K562 (cell line): ENCODE measurements around the gene B2M. TPM values are rescaled to one million over a fixed set of nuclear protein-coding genes. Genes with fewer than 3 reads are reported as not detected.

Source experiments
- FOXK1 ChIP-seq: sonication (generic); formaldehyde crosslinking; IDR thresholded peaks from 2 replicates; pipeline ENCODE4 v1.8.0; 2022; ENCODE audit warnings: missing genetic modification reagents, mild to moderate bottlenecking, borderline replicate concordance
- GABPB2 ChIP-seq: fragments of 250-450 bp; sonication (Bioruptor Pico); conservative IDR thresholded peaks from 2 replicates; pipeline ENCODE4 v1.5.1; 2021; ENCODE audit warnings: mild to moderate bottlenecking
- NRF1 ChIP-seq, 2 experiments: fragments of 450-650 bp; IDR thresholded peaks in 1 of 2; conservative IDR thresholded peaks in 1 of 2; 2 replicates each; pipeline ENCODE4 v1.6.1; 2014; ENCODE audit warnings: mild to moderate bottlenecking in 2 of 2
- OTX1 ChIP-seq: fragments of 450-650 bp; formaldehyde crosslinking; IDR thresholded peaks from 2 replicates; pipeline ENCODE4 v1.4.0; 2022; ENCODE audit warnings: mild to moderate bottlenecking
- PATZ1 ChIP-seq: fragments of 250-450 bp; sonication (Bioruptor Pico); IDR thresholded peaks from 2 replicates; pipeline ENCODE4 v1.5.0; 2020; ENCODE audit warnings: mild to moderate bottlenecking, borderline replicate concordance
- POLR2A ChIP-seq: fragments of 450-650 bp; conservative IDR thresholded peaks from 2 replicates; pipeline ENCODE4 v1.6.1; 2016
- YY1 ChIP-seq, 3 experiments: IDR thresholded peaks; 2 replicates each; pipeline ENCODE4 v1.6.1; 2011; ENCODE audit warnings: low read length in 2 of 3, mild to moderate bottlenecking in 2 of 3, moderate library complexity in 2 of 3, borderline replicate concordance in 1 of 3, control low read depth in 1 of 3, low read depth in 1 of 3; ENCODE audit not compliant: insufficient read depth in 3 of 3, insufficient replicate concordance in 2 of 3, control insufficient read depth in 1 of 3, insufficient read length in 1 of 3; ENCODE audit errors: extremely low read depth in 1 of 3
- ZBTB17 ChIP-seq: fragments of 450-650 bp; formaldehyde crosslinking; IDR thresholded peaks from 2 replicates; pipeline ENCODE4 v1.4.0; 2020; ENCODE audit warnings: mild to moderate bottlenecking
- ZNF316 ChIP-seq: fragments of 450-650 bp; IDR thresholded peaks from 2 replicates; pipeline ENCODE4 v1.6.1; 2016
- ZNF445 ChIP-seq: fragments of 250-450 bp; sonication (Bioruptor Pico); IDR thresholded peaks from 2 replicates; pipeline ENCODE4 v1.4.0; 2020; ENCODE audit warnings: low read depth, mild to moderate bottlenecking, moderate library complexity
- ZNF57 ChIP-seq: fragments of 450-650 bp; formaldehyde crosslinking; IDR thresholded peaks from 2 replicates; pipeline ENCODE4 v1.4.0; 2020; ENCODE audit warnings: mild to moderate bottlenecking, moderate library complexity
- ZNF586 ChIP-seq: fragments of 450-650 bp; formaldehyde crosslinking; conservative IDR thresholded peaks from 2 replicates; pipeline ENCODE4 v1.4.0; 2020; ENCODE audit warnings: mild to moderate bottlenecking, moderate library complexity
- ZNF717 ChIP-seq: fragments of 250-450 bp; sonication (Bioruptor Pico); IDR thresholded peaks from 2 replicates; pipeline ENCODE4 v1.5.0; 2021
- ZNF764 ChIP-seq: fragments of 250-450 bp; sonication (Bioruptor Pico); IDR thresholded peaks from 2 replicates; pipeline ENCODE4 v1.4.0; 2020; ENCODE audit warnings: low read depth, mild to moderate bottlenecking, moderate library complexity
- polyA plus RNA-seq, 8 experiments: library from polyadenylated mRNA; depleted of rRNA in 4 of 8; stranded (reverse) in 5 of 8; unstranded in 3 of 8; fragments of >200 nt; fragmentation: Nextera tagmentation in 2 of 8; fragmentation: Illumina TruSeq in 1 of 8; extraction: Ambion mirVana in 2 of 8; extraction: Trizol in 1 of 8; gene quantifications; 2 replicates each; pipeline versions ENCODE4 v1.2.1 to v1.2.3, GENCODE V29; 2011 to 2014; ENCODE audit warnings: inconsistent platforms in 1 of 8, missing spikeins in 1 of 8
- total RNA-seq, 7 experiments: library from RNA; depleted of rRNA in 6 of 7; stranded (reverse); fragments of >200 nt in 6 of 7; fragmentation: Illumina TruSeq in 2 of 7; extraction: Trizol in 2 of 7; gene quantifications; 2 replicates each; pipeline versions ENCODE4 v1.2.1 to v1.2.3, GENCODE V29; 2011 to 2021; ENCODE audit warnings: low replicate concordance in 1 of 7
- TF ChIP-seq, protein P1 (sequence below), 3 experiments: IDR thresholded peaks in 2 of 3; conservative IDR thresholded peaks in 1 of 3; 2 replicates each; pipeline ENCODE4 v1.5.1; 2011 to 2012; ENCODE audit warnings: low read length in 3 of 3, mild to moderate bottlenecking in 3 of 3, control low read depth in 2 of 3, improper control_type of control experiment in 1 of 3, inconsistent platforms in 1 of 3, low read depth in 1 of 3, mixed read lengths in 1 of 3, moderate library complexity in 1 of 3; ENCODE audit not compliant: insufficient read depth in 2 of 3

The B2M gene
- total and polyA plus RNA-seq, 9 of the 15 experiments (the other 6 are each of a cell fraction or from before 2014, with no cell fraction given) = 460 to 3,138 (median 1,032) TPM

GRCh38 chr15:44726568-44727484 lies 15.5 kb downstream of the B2M start (continued):
- TF ChIP-seq ZNF764 (CRISPR knock-in tag) = 0 out of 2 replicates have a peak, but pooled peaks have one; percentile 36
- TF ChIP-seq ZNF717 = peak; percentile 92
- TF ChIP-seq GABPB2 (CRISPR knock-in tag) = 0 out of 2 replicates have a peak, but pooled peaks have one; percentile 70
- TF ChIP-seq YY1 (IDR thresholded peaks at IDR 0.05; ENCODE audit: borderline replicate concordance in 1 of 3, control insufficient read depth in 1 of 3, extremely low read depth in 1 of 3, insufficient read depth in 3 of 3, insufficient read length in 1 of 3, insufficient replicate concordance in 2 of 3, low read depth in 1 of 3, low read length in 2 of 3) = no peak
- peak; percentile 95 for TF ChIP-seq OTX1 (CRISPR knock-in tag)
- TF ChIP-seq POLR2A = peak; percentile 95
- TF ChIP-seq, protein P1, sequence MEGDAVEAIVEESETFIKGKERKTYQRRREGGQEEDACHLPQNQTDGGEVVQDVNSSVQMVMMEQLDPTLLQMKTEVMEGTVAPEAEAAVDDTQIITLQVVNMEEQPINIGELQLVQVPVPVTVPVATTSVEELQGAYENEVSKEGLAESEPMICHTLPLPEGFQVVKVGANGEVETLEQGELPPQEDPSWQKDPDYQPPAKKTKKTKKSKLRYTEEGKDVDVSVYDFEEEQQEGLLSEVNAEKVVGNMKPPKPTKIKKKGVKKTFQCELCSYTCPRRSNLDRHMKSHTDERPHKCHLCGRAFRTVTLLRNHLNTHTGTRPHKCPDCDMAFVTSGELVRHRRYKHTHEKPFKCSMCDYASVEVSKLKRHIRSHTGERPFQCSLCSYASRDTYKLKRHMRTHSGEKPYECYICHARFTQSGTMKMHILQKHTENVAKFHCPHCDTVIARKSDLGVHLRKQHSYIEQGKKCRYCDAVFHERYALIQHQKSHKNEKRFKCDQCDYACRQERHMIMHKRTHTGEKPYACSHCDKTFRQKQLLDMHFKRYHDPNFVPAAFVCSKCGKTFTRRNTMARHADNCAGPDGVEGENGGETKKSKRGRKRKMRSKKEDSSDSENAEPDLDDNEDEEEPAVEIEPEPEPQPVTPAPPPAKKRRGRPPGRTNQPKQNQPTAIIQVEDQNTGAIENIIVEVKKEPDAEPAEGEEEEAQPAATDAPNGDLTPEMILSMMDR (IDR thresholded peaks at IDR 0.05 in 2 of 3, conservative IDR thresholded peaks at IDR 0.05 in 1 of 3; ENCODE audit: insufficient read depth in 2 of 3, low read depth in 1 of 3, low read length in 3 of 3) = peak in 1 of 3 experiments; percentile 32; a peak in 2 of 6 replicates
- no peak for TF ChIP-seq ZNF57 (CRISPR knock-in tag)
- 0 out of 4 replicates have a peak, but pooled peaks of 1 of the 2 experiments have one; percentile 7 for TF ChIP-seq NRF1 (conservative IDR thresholded peaks at IDR 0.05 in 1 of 2, IDR thresholded peaks at IDR 0.05 in 1 of 2)
- TF ChIP-seq FOXK1 = no peak
- peak; percentile 66; the same call in 1 of the 2 replicates for TF ChIP-seq ZNF586 (CRISPR knock-in tag)
- peak; percentile 96 for TF ChIP-seq ZNF316
- peak; percentile 72 for TF ChIP-seq ZBTB17
- peak; percentile 84; the same call in 1 of the 2 replicates for TF ChIP-seq ZNF445 (CRISPR knock-in tag)
- TF ChIP-seq PATZ1 = peak; percentile 93
